Heart right ventricle (tissue), 16 donors: ENCODE results near the gene AURKA. TPM values are rescaled to one million over a fixed set of nuclear protein-coding genes. Genes with fewer than 3 reads are reported as not detected.

ENCODE experiments used
- ATAC-seq, 8 donors: fragments of 200-7000 bp; cut with Tn5 transposase; one replicate each; pipeline ENCODE4 v1.9.1; 2020; ENCODE audit warnings: mild to moderate bottlenecking in 8 of 8, moderate library complexity in 8 of 8, moderate number of reproducible peaks in 1 of 8
- DNase-seq, 2 donors: peaks; one replicate each; pipeline ENCODE4 v3.0.0-alpha.2; 2020
- H3K27ac ChIP-seq, 10 donors: fragments of 200-600 bp; sonication (generic) in 2 of 10; one replicate each; pipeline versions ENCODE4 v1.5.0 to v1.8.0; 2020 to 2022; ENCODE audit warnings: mild to moderate bottlenecking in 3 of 10
- H3K27me3 ChIP-seq, 7 donors: fragments of 200-600 bp; one replicate each; pipeline ENCODE4 v1.8.0; 2021 to 2022; ENCODE audit warnings: mild to moderate bottlenecking in 2 of 7
- H3K36me3 ChIP-seq, 9 donors: fragments of 200-600 bp; sonication (generic) in 1 of 9; one replicate each; pipeline versions ENCODE4 v1.5.0 to v1.8.0; 2020 to 2022; ENCODE audit warnings: mild to moderate bottlenecking in 2 of 9
- H3K4me1 ChIP-seq, 9 donors: fragments of 200-600 bp; sonication (generic) in 1 of 9; one replicate each; pipeline versions ENCODE4 v1.5.0 to v1.8.0; 2020 to 2022; ENCODE audit warnings: mild to moderate bottlenecking in 4 of 9
- H3K4me3 ChIP-seq, 10 donors: fragments of 200-600 bp; sonication (generic) in 2 of 10; one replicate each; pipeline versions ENCODE4 v1.5.0 to v1.8.0; 2020 to 2022; ENCODE audit warnings: mild to moderate bottlenecking in 7 of 10, moderate library complexity in 2 of 10
- H3K9me3 ChIP-seq, 11 donors: fragments of 200-600 bp in 10 of 11; sonication (generic) in 2 of 11; one replicate each; pipeline versions ENCODE4 v1.5.0 to v1.8.0; 2013 to 2022; ENCODE audit warnings: mild to moderate bottlenecking in 2 of 11, control low read depth in 1 of 11, moderate library complexity in 1 of 11
- whole genome bisulfite sequencing, 2 donors: extraction: QIAGEN DNeasy Blood & Tissue Kit; methylation state at CpG; one replicate each; pipeline ENCODE4 v1.1.7; 2013; ENCODE audit warnings: inconsistent platforms in 1 of 2; 5-methylcytosine and 5-hydroxymethylcytosine counted together
- intact Hi-C, 10 donors: fragments of 100-400 bp; cut with DNase I; formaldehyde crosslinking; loops; one replicate each; pipeline versions ENCODE4 v1.11.1 to v1.14.2; 2022
- polyA plus RNA-seq, 2 donors: library from polyadenylated mRNA; stranded (reverse); fragments of 200-250 nt; gene quantifications; one replicate each; pipeline ENCODE4 v1.2.3, GENCODE V29; 2013
- total RNA-seq, 10 donors: library from RNA; stranded (reverse); fragmentation: NEBNext Ultra II Directional in 3 of 10; extraction: Animal tissue kit (Norgen Biotek cat#: 25700) in 3 of 10; gene quantifications; one replicate each; pipeline versions ENCODE4 v1.2.1 to v1.2.4, GENCODE V29; 2021 to 2023
- TF ChIP-seq, protein P1 (sequence below), 9 donors: fragments of 200-600 bp; sonication (generic) in 2 of 9; IDR thresholded peaks; one replicate each; pipeline versions ENCODE4 v1.5.0 to v1.8.0; 2021 to 2022; ENCODE audit warnings: antibody characterized with exemption in 9 of 9, mild to moderate bottlenecking in 5 of 9, moderate library complexity in 1 of 9
- donor health status: Arrhythmogenic right ventricular cardiomyopathy.
- donor health status: ischemic (EF 13 %, LVEDD 7.1; RV severe dilation, severe dysfunction).
- donor health status: healthy with polysubstance abuse.
- donor health status: DM: no; HTN: yes; CAD: no.
- donor health status: DM: no; HTN: no; CAD: no.
- donor health status: ischemic (EF 25% LVEDD 6.9; RV normal size, moderate dysfunction).
- donor health status: ischemic (EF 25% LVEDD 5.7; RV mildly dilated, moderate dysfunction).
- donor health status: healthy.
- donor health status: DM: yes; HTN: yes; CAD: no.
- donor health status: Ischemic cardiomyopathy.
- donor health status: ischemic (EF 35%, LVEDD 5.7; RV mildly dilated, moderate dysfunction).
- donor health status: nonischemic (EF 11% LVEDD 7.7; RV severe dilation, severe dysfunction).
- donor health status: DM: yes; HTN: yes; CAD: no.
- donor health status: PGD.
- donor health status: ischemic (EF 29% LVEDD 5.4; RV normal size, mild dysfunction).
- donor health status: nonischemic (EF 23%, LVEDD 6.1; RV moderate dilation, normal function).

Gene AURKA
- total and polyA plus RNA-seq, 12 donors = 2.4 to 12.2 (median 7.5) TPM

GRCh38 chr20:56420028-56420427, 28.0 kb upstream of the AURKA start:
- DNase-seq (no peak), ATAC-seq (no peak)
- 82 to 86% methylated on average over 2 of the region's 2 CpGs for WGBS, 2 donors
- Histone ChIP-seq H3K36me3 (no peaks in the 10 kb centered on the region), H3K4me3 (no peak overlapping the region), H3K4me1 (peaks cover 0 to 88% (median 23%) of the 10 kb centered on the region in 9 donors), H3K27me3 (peaks cover 0 to 2% (median 0%) of the 10 kb centered on the region in 7 donors), H3K27ac (peak overlapping the region in 6 of 10 donors; percentile 75 to 88 (median 83)), H3K9me3 (no peaks in the 10 kb centered on the region)
- intact Hi-C loops = no loop called here
- TF ChIP-seq, protein P1, sequence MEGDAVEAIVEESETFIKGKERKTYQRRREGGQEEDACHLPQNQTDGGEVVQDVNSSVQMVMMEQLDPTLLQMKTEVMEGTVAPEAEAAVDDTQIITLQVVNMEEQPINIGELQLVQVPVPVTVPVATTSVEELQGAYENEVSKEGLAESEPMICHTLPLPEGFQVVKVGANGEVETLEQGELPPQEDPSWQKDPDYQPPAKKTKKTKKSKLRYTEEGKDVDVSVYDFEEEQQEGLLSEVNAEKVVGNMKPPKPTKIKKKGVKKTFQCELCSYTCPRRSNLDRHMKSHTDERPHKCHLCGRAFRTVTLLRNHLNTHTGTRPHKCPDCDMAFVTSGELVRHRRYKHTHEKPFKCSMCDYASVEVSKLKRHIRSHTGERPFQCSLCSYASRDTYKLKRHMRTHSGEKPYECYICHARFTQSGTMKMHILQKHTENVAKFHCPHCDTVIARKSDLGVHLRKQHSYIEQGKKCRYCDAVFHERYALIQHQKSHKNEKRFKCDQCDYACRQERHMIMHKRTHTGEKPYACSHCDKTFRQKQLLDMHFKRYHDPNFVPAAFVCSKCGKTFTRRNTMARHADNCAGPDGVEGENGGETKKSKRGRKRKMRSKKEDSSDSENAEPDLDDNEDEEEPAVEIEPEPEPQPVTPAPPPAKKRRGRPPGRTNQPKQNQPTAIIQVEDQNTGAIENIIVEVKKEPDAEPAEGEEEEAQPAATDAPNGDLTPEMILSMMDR (IDR thresholded peaks at IDR 0.05) = no peak

- no peak for DNase-seq
- peak in 5 of 8 donors; percentile 13 to 78 (median 29) for ATAC-seq
- Histone ChIP-seq H3K36me3 (no peaks in the 10 kb centered on the region), H3K4me1 (peaks cover 0 to 84% (median 20%) of the 10 kb centered on the region in 9 donors), H3K27ac (peak overlapping the region; percentile 21 to 88 (median 79)), H3K4me3 (peak overlapping the region in 1 of 10 donors; percentile 0), H3K9me3 (no peaks in the 10 kb centered on the region), H3K27me3 (no peaks in the 10 kb centered on the region)
- TF ChIP-seq, protein P1 (IDR thresholded peaks at IDR 0.05) = no peak
- WGBS, 2 donors = 49 to 65% methylated on average over 11 of the region's 11 CpGs
- intact Hi-C loops = loop anchor here in 1 of 10 donors (10.0 kb wide), 1 partner anchor 46 kb away; the partner anchor contains the start of gene RTF2
Observed at GRCh38 chr20:56418385-56418861, 26.4 kb upstream of the AURKA start.

DNA sequence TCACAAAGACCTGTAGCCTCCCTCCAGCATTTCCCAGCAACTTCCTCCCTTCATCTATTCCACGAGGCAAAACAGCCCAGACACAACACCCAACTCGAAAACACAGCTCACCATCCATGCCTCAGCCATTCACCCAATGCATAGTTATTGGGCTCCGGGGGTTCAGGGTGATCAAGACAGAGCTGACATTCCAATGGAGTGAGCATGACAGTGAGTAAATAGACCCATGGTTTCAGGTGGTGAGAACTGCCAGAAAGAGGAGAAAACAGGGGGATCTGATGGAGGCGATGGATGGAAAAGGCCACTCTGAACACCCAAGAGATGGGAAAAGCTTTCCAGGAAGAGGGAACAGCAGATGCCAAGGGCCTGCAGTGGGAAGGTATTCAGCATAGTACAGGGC, 25.9 kb upstream of the AURKA start:
- peak overlapping the region; percentile 21 to 88 (median 79) for H3K27ac ChIP-seq
- peaks cover 0 to 79% (median 16%) of the 10 kb centered on the region in 9 donors for H3K4me1 ChIP-seq
- H3K36me3 ChIP-seq = no peaks in the 10 kb centered on the region
- DNase-seq (no peak), ATAC-seq (no peak)
- 83 to 90% methylated on average over 4 of the region's 4 CpGs for WGBS, 2 donors
- no peaks in the 10 kb centered on the region for H3K9me3 ChIP-seq
- intact Hi-C loops = loop anchor here in 1 of 10 donors (10.0 kb wide), 1 partner anchor 47 kb away; the partner anchor contains the start of gene RTF2
- no peak overlapping the region for H3K4me3 ChIP-seq
- no peaks in the 10 kb centered on the region for H3K27me3 ChIP-seq
- TF ChIP-seq, protein P1 (IDR thresholded peaks at IDR 0.05) = no peak

DNA sequence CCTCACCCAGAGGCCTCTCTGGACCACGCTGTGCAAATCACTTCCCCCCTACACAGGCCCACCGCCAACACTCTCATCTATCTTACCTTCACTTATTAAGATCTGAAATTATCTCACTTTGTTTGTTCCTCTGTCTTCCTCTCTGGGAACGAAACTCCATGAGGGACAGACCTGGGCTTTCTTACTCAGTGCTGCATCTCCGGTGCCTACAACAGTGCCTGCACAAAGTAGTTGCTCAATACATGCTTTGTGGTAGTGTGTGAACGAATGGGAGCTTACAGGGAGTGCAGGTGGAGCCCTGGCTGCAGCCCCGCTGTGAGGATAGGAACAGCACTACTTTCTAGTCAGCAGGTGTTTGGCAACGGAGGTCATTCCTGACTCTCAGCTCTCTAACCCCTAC, 25.4 kb upstream of the AURKA start:
- WGBS, 2 donors = 89 to 91% methylated on average over 7 of the region's 7 CpGs
- Histone ChIP-seq H3K4me3 (no peak overlapping the region), H3K36me3 (no peaks in the 10 kb centered on the region), H3K27ac (peak overlapping the region in 4 of 10 donors; percentile 33 to 88 (median 85)), H3K4me1 (peaks cover 0 to 79% (median 16%) of the 10 kb centered on the region in 9 donors), H3K9me3 (no peaks in the 10 kb centered on the region), H3K27me3 (no peaks in the 10 kb centered on the region)
- ATAC-seq (no peak), DNase-seq (no peak)
- intact Hi-C loops = loop anchor here in 1 of 10 donors (10.0 kb wide), 1 partner anchor 47 kb away; the partner anchor contains the start of gene RTF2
- TF ChIP-seq, protein P1 (IDR thresholded peaks at IDR 0.05) = no peak
